ENCODE results near the gene NHERF2.

NHERF2 gene

GRCh38 chr16:2061023-2061422 lies 34.3 kb downstream of the NHERF2 start:
- DNase-seq (ENCODE audit: low read depth in 2 of 2), result no peak

GRCh38 chr16:2061526-2061925 lies 34.8 kb downstream of the NHERF2 start:
- DNase-seq (ENCODE audit: low read depth in 2 of 2), result no peak

- no peak for DNase-seq (ENCODE audit: low read depth in 2 of 2)
These were observed 36.1 kb downstream of the NHERF2 start for GRCh38 chr16:2062801-2063200.

- no peak for DNase-seq (ENCODE audit: low read depth in 2 of 2)
These were observed 37.2 kb downstream of the NHERF2 start for GRCh38 chr16:2063861-2064260.

- no peak for DNase-seq (ENCODE audit: low read depth in 2 of 2)
These were observed 37.8 kb downstream of the NHERF2 start for GRCh38 chr16:2064368-2064945.

- DNase-seq (ENCODE audit: low read depth in 2 of 2), result no peak
These were observed 39.4 kb downstream of the NHERF2 start for GRCh38 chr16:2066139-2066538.

GRCh38 chr16:2070576-2071453 lies 44.1 kb downstream of the NHERF2 start:
- no peak for DNase-seq (ENCODE audit: low read depth in 2 of 2)

- DNase-seq (ENCODE audit: low read depth in 2 of 2), result no peak
These were observed 44.9 kb downstream of the NHERF2 start for GRCh38 chr16:2071454-2072202.

- no peak for DNase-seq (ENCODE audit: low read depth in 2 of 2)
These were observed 46.2 kb downstream of the NHERF2 start for GRCh38 chr16:2072926-2073325.

- DNase-seq (ENCODE audit: low read depth in 2 of 2), result no peak
These were observed 47.4 kb downstream of the NHERF2 start for GRCh38 chr16:2074071-2074470.

- DNase-seq (ENCODE audit: low read depth in 2 of 2), result no peak
These were observed 48.9 kb downstream of the NHERF2 start for GRCh38 chr16:2075631-2076030.

- DNase-seq (ENCODE audit: low read depth in 2 of 2), result no peak
These were observed 49.6 kb downstream of the NHERF2 start for GRCh38 chr16:2076072-2076865.

- no peak for DNase-seq (ENCODE audit: low read depth in 2 of 2)
These were observed 50.3 kb downstream of the NHERF2 start for GRCh38 chr16:2077016-2077415.

GRCh38 chr16:2077696-2078095 lies 51.0 kb downstream of the NHERF2 start:
- DNase-seq (ENCODE audit: low read depth in 2 of 2), result no peak

GRCh38 chr16:2078096-2078495 lies 51.4 kb downstream of the NHERF2 start:
- DNase-seq (ENCODE audit: low read depth in 2 of 2), result no peak

- DNase-seq (ENCODE audit: low read depth in 2 of 2), result no peak
These were observed 52.0 kb downstream of the NHERF2 start for GRCh38 chr16:2078691-2079090.

- no peak for DNase-seq (ENCODE audit: low read depth in 2 of 2)
These were observed 52.7 kb downstream of the NHERF2 start for GRCh38 chr16:2079311-2079800.

- no peak for DNase-seq (ENCODE audit: low read depth in 2 of 2)
These were observed 53.3 kb downstream of the NHERF2 start for GRCh38 chr16:2079991-2080390.

- no peak for DNase-seq (ENCODE audit: low read depth in 2 of 2)
These were observed 54.7 kb downstream of the NHERF2 start for GRCh38 chr16:2081201-2082084.

- no peak for DNase-seq (ENCODE audit: low read depth in 2 of 2)
These were observed 55.7 kb downstream of the NHERF2 start for GRCh38 chr16:2082171-2082982.
